Mononuclear cell (primary cell): ENCODE measurements around the gene VCAM1. TPM values are rescaled to one million over a fixed set of nuclear protein-coding genes. Genes with fewer than 3 reads are reported as not detected.
"Not testable (repeated sequence)": the region's sequence is repeated elsewhere in the genome, so short reads cannot be mapped to it uniquely, and the experiment has no call there.

Experiments
- H3K27me3 ChIP-seq: 2 replicates; pipeline ENCODE4 v1.6.0; 2011; ENCODE audit warnings: low read length, control low read depth; ENCODE audit not compliant: insufficient read depth
- H3K4me1 ChIP-seq: 2 replicates; pipeline ENCODE4 v1.5.1; 2011; ENCODE audit warnings: mild to moderate bottlenecking, low read length, control low read depth; ENCODE audit not compliant: insufficient read depth
- H3K4me3 ChIP-seq: 2 replicates; pipeline ENCODE4 v1.5.1; 2011; ENCODE audit warnings: mild to moderate bottlenecking, low read length, moderate library complexity
- H3K9me3 ChIP-seq: 2 replicates; pipeline ENCODE4 v1.5.1; 2011; ENCODE audit warnings: low read depth, mild to moderate bottlenecking, control low read depth, low read length
- total RNA-seq: library from RNA; depleted of rRNA; stranded (reverse); fragments of >200 nt; gene quantifications from one replicate; pipeline ENCODE4 v1.2.3, GENCODE V29; 2012

VCAM1 gene
- total RNA-seq, result 0.42 TPM

GRCh38 chr1:100719490-100719889 is at the start of gene VCAM1:
Gene VCAM1, plus strand, starts transcription at chr1:100719742. Its CDS starts 119 bp downstream, at chr1:100719861.
- Histone ChIP-seq H3K4me3 (no peak within 1 kb of the TSS), H3K27me3 (no peaks in the 10 kb centered on the region), H3K4me1 (no peaks in the 10 kb centered on the region), H3K9me3 (no peaks in the 10 kb centered on the region)

- Histone ChIP-seq H3K9me3 (no peaks in the 10 kb centered on the region), H3K4me1 (no peaks in the 10 kb centered on the region)
Observed at GRCh38 chr1:100670083-100670482, 49.5 kb upstream of the VCAM1 start.

GRCh38 chr1:100671601-100672000 is 47.9 kb upstream of the VCAM1 start:
- H3K27me3 ChIP-seq, result no peaks in the 10 kb centered on the region
- H3K9me3 ChIP-seq, result no peaks in the 10 kb centered on the region
- H3K4me1 ChIP-seq, result no peaks in the 10 kb centered on the region
- H3K4me3 ChIP-seq, result no peak overlapping the region

More at GRCh38 chr1:100670083-100670482, 49.5 kb upstream of the VCAM1 start:
- Histone ChIP-seq H3K4me3 (no peak overlapping the region), H3K27me3 (no peaks in the 10 kb centered on the region)

- Histone ChIP-seq H3K4me3 (no peak overlapping the region), H3K9me3 (no peaks in the 10 kb centered on the region), H3K4me1 (peaks cover 18% of the 10 kb centered on the region), H3K27me3 (no peaks in the 10 kb centered on the region)
Observed at GRCh38 chr1:100683448-100684349, 35.8 kb upstream of the VCAM1 start.

GRCh38 chr1:100699744-100700143 is 19.8 kb upstream of the VCAM1 start:
- no peaks in the 10 kb centered on the region for H3K4me1 ChIP-seq
- no peaks in the 10 kb centered on the region for H3K9me3 ChIP-seq
- H3K4me3 ChIP-seq, result no peak overlapping the region
- peaks cover 5% of the 10 kb centered on the region for H3K27me3 ChIP-seq

- no peaks in the 10 kb centered on the region for H3K9me3 ChIP-seq
- peaks cover 3% of the 10 kb centered on the region for H3K27me3 ChIP-seq
- no peaks in the 10 kb centered on the region for H3K4me1 ChIP-seq
- no peak overlapping the region for H3K4me3 ChIP-seq
Observed at GRCh38 chr1:100700586-100700985, 19.0 kb upstream of the VCAM1 start.

GRCh38 chr1:100703052-100703451 is 16.5 kb upstream of the VCAM1 start:
- peaks cover 3% of the 10 kb centered on the region for H3K27me3 ChIP-seq
- no peaks in the 10 kb centered on the region for H3K9me3 ChIP-seq
- no peaks in the 10 kb centered on the region for H3K4me1 ChIP-seq
- H3K4me3 ChIP-seq, result no peak overlapping the region

- Histone ChIP-seq H3K9me3 (no peaks in the 10 kb centered on the region), H3K27me3 (no peaks in the 10 kb centered on the region), H3K4me1 (no peaks in the 10 kb centered on the region), H3K4me3 (no peak overlapping the region)
Observed at GRCh38 chr1:100703716-100704115, 15.8 kb upstream of the VCAM1 start.

- Histone ChIP-seq H3K4me3 (no peak overlapping the region), H3K4me1 (no peaks in the 10 kb centered on the region), H3K27me3 (no peaks in the 10 kb centered on the region), H3K9me3 (no peaks in the 10 kb centered on the region)
Observed at GRCh38 chr1:100704473-100704872, 15.1 kb upstream of the VCAM1 start.

- H3K4me3 ChIP-seq, result no peak overlapping the region
- no peaks in the 10 kb centered on the region for H3K27me3 ChIP-seq
- H3K9me3 ChIP-seq, result no peaks in the 10 kb centered on the region
- H3K4me1 ChIP-seq, result no peaks in the 10 kb centered on the region
Observed at GRCh38 chr1:100706296-100706695, 13.2 kb upstream of the VCAM1 start.

- no peak overlapping the region for H3K4me3 ChIP-seq
- no peaks in the 10 kb centered on the region for H3K27me3 ChIP-seq
- H3K9me3 ChIP-seq, result no peaks in the 10 kb centered on the region
- no peaks in the 10 kb centered on the region for H3K4me1 ChIP-seq
Observed at GRCh38 chr1:100706856-100707255, 12.7 kb upstream of the VCAM1 start.

GRCh38 chr1:100708476-100709062 is 11.0 kb upstream of the VCAM1 start:
- no peaks in the 10 kb centered on the region for H3K27me3 ChIP-seq
- H3K9me3 ChIP-seq, result no peaks in the 10 kb centered on the region

GRCh38 chr1:100710906-100711682 is 8.4 kb upstream of the VCAM1 start:
- H3K4me3 ChIP-seq, result no peak overlapping the region
- H3K27me3 ChIP-seq, result no peaks in the 10 kb centered on the region
- H3K9me3 ChIP-seq, result no peaks in the 10 kb centered on the region
- H3K4me1 ChIP-seq, result peaks cover 7% of the 10 kb centered on the region

More at GRCh38 chr1:100708476-100709062, 11.0 kb upstream of the VCAM1 start:
- Histone ChIP-seq H3K4me3 (no peak overlapping the region), H3K4me1 (peaks cover 5% of the 10 kb centered on the region)

GRCh38 chr1:100713027-100713426 is 6.5 kb upstream of the VCAM1 start:
- not testable (repeated sequence) for H3K4me3 ChIP-seq, H3K27me3 ChIP-seq, H3K4me1 ChIP-seq, H3K9me3 ChIP-seq

- Histone ChIP-seq H3K4me3 (no peak overlapping the region), H3K27me3 (no peaks in the 10 kb centered on the region), H3K9me3 (no peaks in the 10 kb centered on the region), H3K4me1 (peaks cover 7% of the 10 kb centered on the region)
Observed at GRCh38 chr1:100713626-100714025, 5.9 kb upstream of the VCAM1 start.
